Measurements from ENCODE around the gene SYAP1. TPM values are rescaled to one million over a fixed set of nuclear protein-coding genes. Genes with fewer than 3 reads are reported as not detected.

SYAP1 gene
- total RNA-seq, 1 experiment from 2014 or later = 18.5 TPM

GRCh38 chrX:16696956-16697355 lies 22.5 kb upstream of the SYAP1 start (continued):
- no peak for TF ChIP-seq PREB (CRISPR knock-in tag; IDR thresholded peaks at IDR 0.05; ENCODE audit: borderline replicate concordance)
- no peak for TF ChIP-seq NFATC4 (CRISPR knock-in tag; IDR thresholded peaks at IDR 0.05)

GRCh38 chrX:16699389-16699788 lies 20.0 kb upstream of the SYAP1 start:
- no peak for ATAC-seq
- no peak overlapping the region for H3K4me3 Mint-ChIP-seq
- H3K27me3 Mint-ChIP-seq (ENCODE audit: low read depth) = no peaks in the 10 kb centered on the region
- H3K36me3 Mint-ChIP-seq = peaks cover 39% of the 10 kb centered on the region
- ChIA-PET CTCF (no interaction called here), POLR2A (no interaction called here)
- TF ChIP-seq ZNF512 (CRISPR knock-in tag; IDR thresholded peaks at IDR 0.05; ENCODE audit: borderline replicate concordance) (no peak), USF2 (CRISPR knock-in tag; IDR thresholded peaks at IDR 0.05) (no peak), SMAD4 (CRISPR knock-in tag; IDR thresholded peaks at IDR 0.05) (no peak), MLX (CRISPR knock-in tag; IDR thresholded peaks at IDR 0.05) (no peak), NR1H2 (CRISPR knock-in tag; IDR thresholded peaks at IDR 0.05) (no peak), NFATC4 (CRISPR knock-in tag; IDR thresholded peaks at IDR 0.05) (no peak), MYBL2 (CRISPR knock-in tag; IDR thresholded peaks at IDR 0.05) (no peak), ZNF263 (CRISPR knock-in tag; IDR thresholded peaks at IDR 0.05; ENCODE audit: low read depth) (no peak), GABPB1 (CRISPR knock-in tag; IDR thresholded peaks at IDR 0.05) (no peak), ZBTB21 (CRISPR knock-in tag; IDR thresholded peaks at IDR 0.05; ENCODE audit: borderline replicate concordance) (no peak)
- no peaks in the 10 kb centered on the region for H3K9me3 Mint-ChIP-seq
- no peak for DNase-seq (ENCODE audit: low spot score)
- H3K27ac Mint-ChIP-seq = no peak overlapping the region
- peaks cover 8% of the 10 kb centered on the region for H3K4me1 Mint-ChIP-seq

GRCh38 chrX:16700734-16701133 lies 18.7 kb upstream of the SYAP1 start:
- Mint-ChIP-seq H3K36me3 (peaks cover 44% of the 10 kb centered on the region), H3K4me1 (peaks cover 8% of the 10 kb centered on the region), H3K27ac (no peak overlapping the region), H3K27me3 (ENCODE audit: low read depth) (no peaks in the 10 kb centered on the region), H3K4me3 (no peak overlapping the region), H3K9me3 (no peaks in the 10 kb centered on the region)
- TF ChIP-seq GABPB1 (CRISPR knock-in tag; IDR thresholded peaks at IDR 0.05) (no peak), TEAD4 (CRISPR knock-in tag; IDR thresholded peaks at IDR 0.05) (no peak), ZNF263 (CRISPR knock-in tag; IDR thresholded peaks at IDR 0.05; ENCODE audit: low read depth) (no peak), HMGA2 (CRISPR knock-in tag; IDR thresholded peaks at IDR 0.05) (no peak), ATF6 (CRISPR knock-in tag; IDR thresholded peaks at IDR 0.05) (no peak), MAX (CRISPR knock-in tag; IDR thresholded peaks at IDR 0.05) (no peak), ZNF121 (CRISPR knock-in tag; IDR thresholded peaks at IDR 0.05) (no peak), TP53 (CRISPR knock-in tag; IDR thresholded peaks at IDR 0.05) (no peak), USF2 (CRISPR knock-in tag; IDR thresholded peaks at IDR 0.05) (no peak)
- no peak for ATAC-seq
- CTCF ChIA-PET = no interaction called here
- no peak for DNase-seq (ENCODE audit: low spot score)
- POLR2A ChIA-PET = no interaction called here
